HG02884 (cell line): Measurements from ENCODE around the gene RARG.

ENCODE experiments used
- ATAC-seq: cut with Tn5 transposase; IDR thresholded peaks from one replicate; pipeline ENCODE4 v1.9.1; 2021; ENCODE audit warnings: mild to moderate bottlenecking, moderate library complexity; ENCODE audit not compliant: unreplicated experiment

The RARG gene

GRCh38 chr12:53245286-53245685, 13.3 kb upstream of the RARG start:
- no peak for ATAC-seq

GRCh38 chr12:53244337-53244736, 12.3 kb upstream of the RARG start:
- ATAC-seq, result no peak

- no peak for ATAC-seq
Observed at GRCh38 chr12:53241623-53242412, 9.8 kb upstream of the RARG start.

- ATAC-seq, result no peak
Observed at GRCh38 chr12:53239643-53240258, 7.7 kb upstream of the RARG start.

GRCh38 chr12:53236443-53237111, 4.6 kb upstream of the RARG start:
- ATAC-seq, result no peak

- no peak for ATAC-seq
Observed at GRCh38 chr12:53235742-53236442, 3.9 kb upstream of the RARG start.

GRCh38 chr12:53235164-53235563, 3.2 kb upstream of the RARG start:
- ATAC-seq, result no peak

- no peak for ATAC-seq
Observed at GRCh38 chr12:53234271-53234914, 2.4 kb upstream of the RARG start.

- ATAC-seq, result no peak
Observed at GRCh38 chr12:53233671-53234121, 1.7 kb upstream of the RARG start.

GRCh38 chr12:53232646-53233461, 845 bp upstream of the RARG start:
- ATAC-seq, result no peak

- ATAC-seq, result no peak
Observed at GRCh38 chr12:53231671-53231920, 413 bp downstream of the RARG start.

- ATAC-seq, result no peak
Observed at GRCh38 chr12:53230108-53230845, 1.7 kb downstream of the RARG start.

GRCh38 chr12:53229454-53229853, 2.6 kb downstream of the RARG start:
- no peak for ATAC-seq

GRCh38 chr12:53227836-53228235, 4.2 kb downstream of the RARG start:
- no peak for ATAC-seq

- ATAC-seq, result no peak
Observed at GRCh38 chr12:53227341-53227740, 4.7 kb downstream of the RARG start.

- ATAC-seq, result no peak
Observed at GRCh38 chr12:53226815-53227214, 5.2 kb downstream of the RARG start.

GRCh38 chr12:53225635-53226424, 6.2 kb downstream of the RARG start:
- ATAC-seq, result no peak

- no peak for ATAC-seq
Observed at GRCh38 chr12:53224897-53225634, 6.9 kb downstream of the RARG start.
